Retinal pigment epithelial cell (primary cell): ENCODE results near the gene RAB29.

ENCODE experiments used
- DNase-seq: peaks from one replicate; pipeline ENCODE4 v3.0.0-alpha.2; 2010; ENCODE audit warnings: low read depth
- H3K4me3 ChIP-seq: 2 replicates; pipeline ENCODE4 v1.5.1; 2011; ENCODE audit warnings: mild to moderate bottlenecking, low read length, control low read depth, moderate library complexity
- CTCF ChIP-seq: conservative IDR thresholded peaks from 2 replicates; pipeline ENCODE4 v1.5.1; 2011; ENCODE audit warnings: low read depth, low read length, control low read depth, inconsistent platforms

Gene RAB29

DNA sequence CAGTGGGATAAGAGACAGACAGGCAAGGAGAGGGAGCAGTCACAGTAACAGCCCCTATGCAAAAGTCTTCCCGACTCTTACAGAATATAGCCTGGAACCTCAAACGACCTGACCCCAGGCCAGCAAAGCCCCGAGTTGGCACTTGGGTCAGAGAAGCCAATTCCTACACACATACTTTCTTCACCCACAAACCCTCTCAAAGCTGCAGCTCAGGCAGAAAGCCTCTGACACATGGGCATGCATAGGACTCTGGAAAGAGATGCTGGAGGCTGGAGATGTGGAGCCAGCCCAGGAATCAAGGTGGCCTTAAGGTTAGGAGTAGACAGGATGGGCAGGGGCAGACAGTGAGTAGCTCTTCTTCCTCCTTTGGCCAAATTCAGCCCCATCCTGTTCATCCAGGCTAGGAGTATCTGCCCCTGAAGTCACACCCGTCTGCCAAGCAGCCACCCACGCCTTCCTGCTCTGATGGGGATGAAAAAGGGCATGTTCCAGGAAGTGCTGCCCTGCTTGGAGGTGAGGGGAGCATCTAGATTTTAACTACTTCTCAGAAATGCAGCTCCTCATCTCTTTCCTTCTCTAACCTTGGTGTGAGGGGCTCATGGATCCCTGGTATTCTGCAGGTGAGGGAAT, 29.9 kb upstream of the RAB29 start:
- TF ChIP-seq CTCF, result no peak
- no peak overlapping the region for H3K4me3 ChIP-seq
- DNase-seq, result no peak

- DNase-seq, result no peak
- H3K4me3 ChIP-seq, result no peak overlapping the region
- no peak for TF ChIP-seq CTCF
These were observed 29.3 kb upstream of the RAB29 start for GRCh38 chr1:205804605-205805004.

- TF ChIP-seq CTCF, result no peak
- no peak overlapping the region for H3K4me3 ChIP-seq
- DNase-seq, result no peak
These were observed 28.7 kb upstream of the RAB29 start for GRCh38 chr1:205803986-205804385.

DNA sequence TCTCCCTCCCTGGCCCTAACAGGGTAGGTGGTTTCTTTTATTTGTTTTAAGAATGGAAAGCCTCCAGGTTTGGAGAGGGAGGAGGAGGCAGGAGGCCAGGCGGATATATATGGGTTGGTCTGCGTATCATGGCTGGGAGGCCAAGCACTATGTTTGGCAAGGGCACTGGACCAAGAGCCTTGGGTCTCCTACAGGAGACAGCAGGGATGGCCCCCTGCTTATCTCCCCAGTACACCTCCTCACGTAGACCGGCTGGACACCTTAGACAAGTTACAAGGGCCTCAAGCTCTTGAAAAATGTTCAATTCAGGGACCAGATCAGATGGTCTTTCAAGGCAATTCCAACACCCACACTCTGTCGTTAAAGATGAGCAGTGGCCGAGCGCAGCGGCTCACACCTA, 26.8 kb upstream of the RAB29 start:
- no peak overlapping the region for H3K4me3 ChIP-seq
- no peak for DNase-seq
- TF ChIP-seq CTCF, result no peak

- H3K4me3 ChIP-seq, result no peak overlapping the region
- TF ChIP-seq CTCF, result no peak
- DNase-seq, result no peak
These were observed 25.9 kb upstream of the RAB29 start for GRCh38 chr1:205800981-205801703.

DNA sequence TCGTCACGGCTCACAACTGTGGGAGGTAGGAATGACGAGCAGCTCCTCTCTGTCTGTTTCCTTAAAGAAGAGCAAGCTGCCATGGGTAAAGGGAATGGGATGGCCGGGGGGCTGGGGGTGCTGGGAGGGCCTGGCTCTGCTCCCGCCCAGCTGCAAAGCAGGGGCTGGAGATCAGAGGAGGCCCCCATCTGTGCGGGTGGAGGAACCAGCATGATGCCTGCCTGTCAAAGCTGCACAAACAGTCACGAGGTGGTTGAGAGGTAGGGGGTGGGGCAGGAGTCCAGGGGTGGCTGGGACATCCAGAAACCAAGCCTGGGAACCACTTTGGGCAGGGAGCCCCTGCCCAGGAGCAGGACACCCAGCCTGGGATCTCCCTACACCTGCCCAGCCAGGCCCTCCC, 25.1 kb upstream of the RAB29 start:
- no peak overlapping the region for H3K4me3 ChIP-seq
- TF ChIP-seq CTCF, result no peak
- DNase-seq, result no peak

DNA sequence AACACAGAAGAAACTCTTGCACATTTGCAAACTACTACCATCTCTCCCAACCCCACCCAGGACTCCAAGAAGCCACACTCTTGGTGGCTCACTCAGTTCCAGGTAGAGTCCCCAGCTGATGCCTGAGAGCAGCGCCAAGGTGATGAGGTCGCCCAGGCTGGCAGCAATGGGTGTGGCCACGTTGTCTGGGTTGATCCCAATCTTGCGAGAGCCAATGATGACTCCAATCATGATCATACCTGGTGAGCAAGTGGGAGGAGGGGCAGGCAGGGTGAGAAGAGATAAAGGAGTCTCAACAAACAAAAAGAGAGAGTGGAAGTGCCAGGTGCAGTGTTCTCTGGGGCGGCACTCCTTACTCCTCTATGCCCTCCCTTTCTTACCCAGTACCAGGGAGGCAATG, 23.3 kb upstream of the RAB29 start:
- no peak for TF ChIP-seq CTCF
- DNase-seq, result no peak
- no peak overlapping the region for H3K4me3 ChIP-seq
